Heart left ventricle (tissue), 13 donors: ENCODE measurements around the gene IRF2.

Experiments used
- POLR2A ChIP-seq, 2 donors: fragments of 450-650 bp; IDR thresholded peaks; one replicate each; pipeline ENCODE4 v1.6.1; 2017; ENCODE audit warnings: antibody characterized with exemption in 2 of 2, mild to moderate bottlenecking in 2 of 2, moderate library complexity in 2 of 2
- TF ChIP-seq, protein P1 (sequence below), 12 donors: fragments of 200-600 bp; sonication (generic) in 4 of 12; IDR thresholded peaks; one replicate each; pipeline versions ENCODE4 v1.5.0 to v1.8.0; 2018 to 2022; ENCODE audit warnings: antibody characterized with exemption in 12 of 12, mild to moderate bottlenecking in 5 of 12
- donor health status: ischemic (EF 13 %, LVEDD 7.1; RV severe dilation, severe dysfunction).
- donor health status: DM: no; HTN: yes; CAD: no.
- donor health status: DM: no; HTN: no; CAD: no.
- donor health status: ischemic (EF 25% LVEDD 6.9; RV normal size, moderate dysfunction).
- donor health status: ischemic (EF 25% LVEDD 5.7; RV mildly dilated, moderate dysfunction).
- donor health status: ischemic (EF 35%, LVEDD 5.7; RV mildly dilated, moderate dysfunction).
- donor health status: nonischemic (EF 11% LVEDD 7.7; RV severe dilation, severe dysfunction).
- donor health status: DM: yes; HTN: yes; CAD: no.
- donor health status: PGD.
- donor health status: ischemic (EF 29% LVEDD 5.4; RV normal size, mild dysfunction).
- donor health status: nonischemic (EF 23%, LVEDD 6.1; RV moderate dilation, normal function).

DNA sequence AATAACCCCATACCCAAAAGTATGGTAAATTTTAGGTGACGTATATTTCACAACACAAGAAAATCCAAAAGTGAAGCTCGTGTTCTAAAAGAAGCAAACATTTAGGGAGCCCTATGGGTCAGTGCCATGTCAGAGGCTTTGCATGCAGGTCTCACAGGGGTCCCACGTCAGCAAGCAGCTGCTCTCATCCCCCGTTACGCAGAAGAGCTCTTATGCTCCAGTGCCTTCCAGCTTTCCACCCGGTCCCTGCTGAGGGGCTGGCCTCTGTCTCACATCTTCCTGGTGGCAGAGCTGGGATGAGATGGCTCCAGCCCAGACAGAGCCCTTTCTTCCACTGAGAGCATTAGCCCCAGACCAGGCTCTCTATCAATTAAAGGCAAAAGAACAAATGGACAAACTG, 82.0 kb downstream of the IRF2 start:
- TF ChIP-seq, protein P1, sequence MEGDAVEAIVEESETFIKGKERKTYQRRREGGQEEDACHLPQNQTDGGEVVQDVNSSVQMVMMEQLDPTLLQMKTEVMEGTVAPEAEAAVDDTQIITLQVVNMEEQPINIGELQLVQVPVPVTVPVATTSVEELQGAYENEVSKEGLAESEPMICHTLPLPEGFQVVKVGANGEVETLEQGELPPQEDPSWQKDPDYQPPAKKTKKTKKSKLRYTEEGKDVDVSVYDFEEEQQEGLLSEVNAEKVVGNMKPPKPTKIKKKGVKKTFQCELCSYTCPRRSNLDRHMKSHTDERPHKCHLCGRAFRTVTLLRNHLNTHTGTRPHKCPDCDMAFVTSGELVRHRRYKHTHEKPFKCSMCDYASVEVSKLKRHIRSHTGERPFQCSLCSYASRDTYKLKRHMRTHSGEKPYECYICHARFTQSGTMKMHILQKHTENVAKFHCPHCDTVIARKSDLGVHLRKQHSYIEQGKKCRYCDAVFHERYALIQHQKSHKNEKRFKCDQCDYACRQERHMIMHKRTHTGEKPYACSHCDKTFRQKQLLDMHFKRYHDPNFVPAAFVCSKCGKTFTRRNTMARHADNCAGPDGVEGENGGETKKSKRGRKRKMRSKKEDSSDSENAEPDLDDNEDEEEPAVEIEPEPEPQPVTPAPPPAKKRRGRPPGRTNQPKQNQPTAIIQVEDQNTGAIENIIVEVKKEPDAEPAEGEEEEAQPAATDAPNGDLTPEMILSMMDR (IDR thresholded peaks at IDR 0.05), result no peak
- TF ChIP-seq POLR2A (IDR thresholded peaks at IDR 0.05), result no peak
